ENCODE data around the gene MVB12A. TPM values are rescaled to one million over a fixed set of nuclear protein-coding genes. Genes with fewer than 3 reads are reported as not detected.

MVB12A gene
- total RNA-seq, 1 experiment from 2014 or later: 82.5 TPM

GRCh38 chr19:17454576-17455071 is 34.8 kb downstream of the MVB12A start:
- Histone ChIP-seq H3K27ac (ENCODE audit: low read length) (no peak overlapping the region), H3K79me2 (ENCODE audit: low read length) (no peaks in the 10 kb centered on the region), H2AFZ (ENCODE audit: low read length) (no peak overlapping the region), H3K4me1 (ENCODE audit: insufficient read depth, low read length) (peaks cover 9% of the 10 kb centered on the region), H4K20me1 (ENCODE audit: low read length) (no peaks in the 10 kb centered on the region), H3K9me2 (replicated peaks; ENCODE audit: low read length) (no peaks in the 10 kb centered on the region), H3K4me3 (ENCODE audit: low read length) (no peak overlapping the region), H3K27me3 (ENCODE audit: low read length) (peaks cover 15% of the 10 kb centered on the region; the same call in 1 of the 2 replicates), H3K9me3 (ENCODE audit: low read length) (no peaks in the 10 kb centered on the region), H3F3A (ENCODE audit: low read length, unreplicated experiment) (peaks cover 4% of the 10 kb centered on the region), H3K4me2 (ENCODE audit: low read length) (no peak overlapping the region), H3K9ac (ENCODE audit: low read length) (no peak overlapping the region), H3K36me3 (ENCODE audit: low read depth, low read length) (no peaks in the 10 kb centered on the region; the same call in 1 of the 2 replicates)
- ATAC-seq: no peak
- POLR2A ChIA-PET (ENCODE audit: unreplicated experiment): no interaction called here
- no peak for TF ChIP-seq EZH2 (IDR thresholded peaks at IDR 0.05; ENCODE audit: low read length, unreplicated experiment)
- intact Hi-C loops (cut with micrococcal nuclease): no loop called here
- no peak for DNase-seq
- CTCF ChIA-PET: no interaction called here
- BruUV-seq (replicated peaks): no TSS peak

GRCh38 chr19:17455308-17456123 is 35.7 kb downstream of the MVB12A start:
- H3K9me3 ChIP-seq (ENCODE audit: low read length): no peaks in the 10 kb centered on the region
- no peaks in the 10 kb centered on the region for H3K9me2 ChIP-seq (replicated peaks; ENCODE audit: low read length)
- no peak overlapping the region for H3K27ac ChIP-seq (ENCODE audit: low read length)
- no peaks in the 10 kb centered on the region for H4K20me1 ChIP-seq (ENCODE audit: low read length)
- intact Hi-C loops (cut with micrococcal nuclease): no loop called here
- CTCF ChIA-PET: no interaction called here
- peaks cover 15% of the 10 kb centered on the region; the same call in 1 of the 2 replicates for H3K27me3 ChIP-seq (ENCODE audit: low read length)
- H3K36me3 ChIP-seq (ENCODE audit: low read depth, low read length): no peaks in the 10 kb centered on the region; the same call in 1 of the 2 replicates
- TF ChIP-seq EZH2phosphoT487 (IDR thresholded peaks at IDR 0.05; ENCODE audit: borderline replicate concordance, low read length) (no peak), EZH2 (IDR thresholded peaks at IDR 0.05; ENCODE audit: low read length, unreplicated experiment) (no peak), CTCF (conservative IDR thresholded peaks at IDR 0.05; ENCODE audit: low read depth, low read length) (no peak)
- no peak overlapping the region for H3K4me3 ChIP-seq (ENCODE audit: low read length)
- H3K9ac ChIP-seq (ENCODE audit: low read length): no peak overlapping the region
- ATAC-seq: peak; percentile 54
- no peak for DNase-seq
- no peaks in the 10 kb centered on the region for H3K79me2 ChIP-seq (ENCODE audit: low read length)
- H2AFZ ChIP-seq (ENCODE audit: low read length): no peak overlapping the region; the same call in 1 of the 2 replicates
- POLR2A ChIA-PET (ENCODE audit: unreplicated experiment): no interaction called here
- BruUV-seq (replicated peaks): no TSS peak
- H3K4me2 ChIP-seq (ENCODE audit: low read length): peak overlapping the region; percentile 53
- H3K4me1 ChIP-seq (ENCODE audit: insufficient read depth, low read length): peaks cover 9% of the 10 kb centered on the region
- H3F3A ChIP-seq (ENCODE audit: low read length, unreplicated experiment): peaks cover 4% of the 10 kb centered on the region

GRCh38 chr19:17456127-17456526 is 36.3 kb downstream of the MVB12A start:
- Histone ChIP-seq H3K27ac (ENCODE audit: low read length) (no peak overlapping the region), H3K9me2 (replicated peaks; ENCODE audit: low read length) (no peaks in the 10 kb centered on the region), H3K27me3 (ENCODE audit: low read length) (peaks cover 15% of the 10 kb centered on the region; the same call in 1 of the 2 replicates), H3K4me3 (ENCODE audit: low read length) (no peak overlapping the region), H3K36me3 (ENCODE audit: low read depth, low read length) (no peaks in the 10 kb centered on the region; the same call in 1 of the 2 replicates), H4K20me1 (ENCODE audit: low read length) (no peaks in the 10 kb centered on the region), H3K4me1 (ENCODE audit: insufficient read depth, low read length) (peaks cover 2% of the 10 kb centered on the region), H3F3A (ENCODE audit: low read length, unreplicated experiment) (no peaks in the 10 kb centered on the region), H3K9me3 (ENCODE audit: low read length) (no peaks in the 10 kb centered on the region), H3K9ac (ENCODE audit: low read length) (no peak overlapping the region), H3K79me2 (ENCODE audit: low read length) (no peaks in the 10 kb centered on the region), H2AFZ (ENCODE audit: low read length) (no peak overlapping the region; the same call in 1 of the 2 replicates), H3K4me2 (ENCODE audit: low read length) (peak overlapping the region; percentile 53)
- ATAC-seq (no peak; the same call in 1 of the 2 replicates), DNase-seq (no peak)
- intact Hi-C loops (cut with micrococcal nuclease): no loop called here
- no TSS peak for BruUV-seq (replicated peaks)
- POLR2A ChIA-PET (ENCODE audit: unreplicated experiment): no interaction called here
- CTCF ChIA-PET: no interaction called here
- TF ChIP-seq EZH2 (IDR thresholded peaks at IDR 0.05; ENCODE audit: low read length, unreplicated experiment): no peak
- TF ChIP-seq EZH2phosphoT487 (IDR thresholded peaks at IDR 0.05; ENCODE audit: borderline replicate concordance, low read length): no peak
- TF ChIP-seq CTCF (conservative IDR thresholded peaks at IDR 0.05; ENCODE audit: low read depth, low read length): no peak
